Stimulated activated CD8-positive, alpha-beta memory T cell treated with anti-CD3 and anti-CD28 coated beads, Interleukin-12 subunit alpha, Interleukin-12 subunit beta, amount 100 ng/mL, for 4 hours (primary cell): ENCODE results near the gene CXCL14.

ENCODE experiments used
- DNase-seq: peaks from one replicate; pipeline ENCODE4 v3.0.0-alpha.2; 2020; ENCODE audit warnings: low read depth

The CXCL14 gene

DNA sequence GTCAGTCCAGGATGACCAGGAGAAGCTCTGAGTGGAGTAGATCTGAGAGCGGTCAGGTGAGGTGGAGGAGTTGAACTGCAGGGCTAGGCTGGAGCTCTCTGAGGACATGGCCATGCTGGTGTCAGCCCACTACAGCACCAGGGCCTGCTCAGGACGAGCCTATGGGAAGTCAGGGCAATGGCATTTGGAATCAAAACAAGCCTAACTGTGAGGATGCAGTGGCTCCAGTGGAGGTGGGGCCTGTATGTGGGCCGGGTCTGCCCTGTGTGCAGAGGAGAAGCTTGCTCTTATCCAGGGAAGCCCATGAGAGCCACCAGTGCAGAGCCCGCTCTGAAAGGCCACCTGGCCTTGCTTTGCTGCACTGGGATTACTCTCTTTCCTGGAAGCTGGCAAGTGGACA is 11.1 kb downstream of the CXCL14 start:
- DNase-seq: no peak

- no peak for DNase-seq
Observed at GRCh38 chr5:135566422-135567400, 12.1 kb downstream of the CXCL14 start.

GRCh38 chr5:135565725-135566421 is 12.9 kb downstream of the CXCL14 start:
- peak; percentile 17 for DNase-seq

GRCh38 chr5:135565266-135565665 is 13.5 kb downstream of the CXCL14 start:
- no peak for DNase-seq

DNA sequence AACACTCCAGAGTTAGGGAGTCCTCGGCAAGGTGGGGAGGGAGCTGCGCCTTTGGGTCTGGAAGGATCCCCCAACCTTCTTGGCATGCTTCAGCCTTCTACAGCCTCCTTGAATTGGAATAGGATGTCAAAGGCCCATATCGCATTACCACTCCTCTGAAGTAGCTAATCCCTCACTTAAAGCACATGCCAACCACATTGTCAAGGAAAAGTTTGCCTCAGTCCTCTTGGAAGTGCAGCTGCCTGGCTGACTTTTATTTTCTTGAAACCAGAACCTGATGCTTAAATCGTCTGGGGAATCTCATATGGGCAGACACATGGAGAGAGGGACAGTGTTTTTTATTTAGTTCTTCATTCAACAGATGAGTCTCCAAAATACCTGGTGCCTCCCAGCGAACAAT is 14.5 kb downstream of the CXCL14 start:
- no peak for DNase-seq

GRCh38 chr5:135561266-135561665 is 17.5 kb downstream of the CXCL14 start:
- DNase-seq: no peak

DNA sequence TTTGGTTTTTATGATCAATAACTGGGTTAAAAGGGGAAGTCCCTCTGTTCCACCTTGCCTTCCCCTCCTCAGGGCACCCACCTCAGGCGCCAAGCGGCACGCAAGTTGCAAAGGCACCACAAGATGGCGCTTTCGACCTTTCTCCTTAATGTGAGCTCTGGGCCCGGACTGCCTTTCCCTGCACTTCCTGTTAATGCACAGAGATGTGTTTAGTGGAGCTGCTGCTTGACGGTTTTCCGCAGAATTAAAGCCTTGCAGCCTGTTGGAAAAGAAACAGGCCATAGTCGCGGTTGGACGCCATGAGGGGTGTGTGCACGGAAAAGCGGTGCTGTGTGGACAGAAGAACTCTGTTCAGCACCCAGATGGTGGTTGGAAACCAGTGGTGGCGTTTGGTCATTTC is 17.9 kb downstream of the CXCL14 start:
- peak; percentile 10 for DNase-seq

DNA sequence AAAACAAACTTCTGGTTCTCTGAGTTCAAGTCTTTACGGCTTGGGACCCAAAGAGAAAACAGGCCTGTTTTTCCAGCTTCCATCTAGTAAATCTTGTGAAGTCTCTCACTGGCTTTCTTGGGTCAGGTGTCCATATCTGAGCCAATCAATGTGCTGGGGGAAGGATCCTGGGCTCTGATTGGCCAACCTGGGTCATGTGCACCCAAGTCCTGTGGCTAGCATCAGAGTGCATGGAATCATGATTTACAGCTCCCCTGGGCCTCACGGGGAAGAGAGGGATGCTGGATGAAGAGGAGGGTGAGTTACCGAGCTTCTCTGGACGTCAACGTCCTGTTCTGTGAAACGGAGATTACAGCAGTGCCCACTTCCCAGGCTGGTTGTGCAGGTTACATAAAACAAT is 19.4 kb downstream of the CXCL14 start:
- no peak for DNase-seq

- no peak for DNase-seq
Observed at GRCh38 chr5:135557076-135557838, 21.5 kb downstream of the CXCL14 start.

DNA sequence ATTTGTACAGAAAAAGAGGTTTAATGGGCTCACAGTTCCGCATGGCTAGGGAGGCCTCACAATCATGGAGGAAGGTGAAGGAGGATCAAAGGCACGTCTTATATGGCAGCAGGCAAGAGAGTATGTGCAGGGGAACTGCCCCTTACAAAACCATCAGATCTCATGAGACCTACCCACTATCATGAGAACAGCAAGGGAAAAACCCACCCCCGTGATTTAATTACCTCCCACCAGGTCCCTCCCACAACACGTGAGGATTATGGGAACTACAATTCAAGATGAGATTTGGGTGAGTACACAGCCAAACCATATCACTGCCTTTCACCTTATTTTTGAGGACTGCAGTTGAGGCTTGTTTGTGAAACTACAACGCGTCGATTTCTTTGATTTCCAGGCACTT is 22.2 kb downstream of the CXCL14 start:
- no peak for DNase-seq

DNA sequence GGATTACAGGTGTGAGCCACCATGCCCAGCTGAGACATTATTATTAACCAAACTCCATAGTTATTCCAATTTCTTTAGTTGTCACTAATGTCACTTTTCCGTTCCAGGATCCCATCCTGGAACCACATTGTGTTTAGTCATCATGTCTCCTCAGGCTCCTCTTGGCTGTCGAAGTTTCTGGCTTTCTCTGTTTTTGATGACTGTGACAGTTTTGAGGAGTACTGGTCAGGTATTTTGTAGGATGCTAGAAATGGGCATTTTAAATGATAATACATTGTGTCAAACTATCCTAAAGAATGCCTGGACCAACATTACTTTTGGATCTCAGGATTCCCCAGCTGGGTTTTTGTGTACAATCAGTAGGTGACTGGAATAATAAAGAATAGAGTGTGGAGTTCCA is 23.3 kb downstream of the CXCL14 start:
- no peak for DNase-seq

DNA sequence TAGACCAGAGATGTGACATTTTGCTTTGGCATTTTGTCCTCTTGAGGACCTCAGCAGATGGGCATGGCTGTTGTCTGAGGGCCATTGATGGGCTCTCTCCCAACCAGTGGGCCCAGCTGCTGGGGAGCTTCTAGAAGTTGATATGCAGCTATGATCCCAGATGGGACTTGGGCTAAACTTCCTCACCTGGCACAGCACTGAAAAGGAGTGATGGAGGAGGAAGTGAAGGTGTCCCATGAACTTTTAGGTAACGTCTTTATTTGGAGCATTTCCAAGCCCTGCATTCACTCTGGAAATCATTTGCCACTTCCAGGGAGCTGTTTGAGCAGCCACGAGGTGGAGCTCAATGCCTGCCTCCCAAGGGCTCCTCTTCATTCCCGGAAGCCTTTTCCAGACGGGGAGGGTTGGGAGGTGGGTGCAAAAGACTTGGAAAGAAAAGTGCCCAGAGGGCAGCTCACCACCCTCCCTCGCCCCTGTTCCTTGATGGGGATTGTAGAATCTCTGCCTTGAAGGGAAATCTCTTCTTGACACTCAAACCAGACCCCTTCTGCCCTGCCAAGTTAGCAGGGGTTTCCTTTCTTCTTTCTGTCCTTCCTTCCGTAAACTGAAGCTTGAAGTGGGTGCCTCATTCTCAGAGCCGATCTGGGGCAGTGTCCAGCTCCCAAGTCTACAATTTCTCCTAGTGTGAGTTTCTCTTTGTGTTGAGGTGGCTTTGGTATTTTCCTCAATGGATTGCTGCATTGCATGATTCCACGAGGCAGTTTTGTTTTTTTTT is 24.9 kb downstream of the CXCL14 start:
- DNase-seq: no peak

GRCh38 chr5:135551593-135552447 is 27.0 kb downstream of the CXCL14 start:
- no peak for DNase-seq

GRCh38 chr5:135549413-135549812 is 29.4 kb downstream of the CXCL14 start:
- DNase-seq: no peak

- DNase-seq: no peak
Observed at GRCh38 chr5:135547590-135548254, 31.1 kb downstream of the CXCL14 start.

GRCh38 chr5:135546912-135547311 is 31.9 kb downstream of the CXCL14 start:
- no peak for DNase-seq

DNA sequence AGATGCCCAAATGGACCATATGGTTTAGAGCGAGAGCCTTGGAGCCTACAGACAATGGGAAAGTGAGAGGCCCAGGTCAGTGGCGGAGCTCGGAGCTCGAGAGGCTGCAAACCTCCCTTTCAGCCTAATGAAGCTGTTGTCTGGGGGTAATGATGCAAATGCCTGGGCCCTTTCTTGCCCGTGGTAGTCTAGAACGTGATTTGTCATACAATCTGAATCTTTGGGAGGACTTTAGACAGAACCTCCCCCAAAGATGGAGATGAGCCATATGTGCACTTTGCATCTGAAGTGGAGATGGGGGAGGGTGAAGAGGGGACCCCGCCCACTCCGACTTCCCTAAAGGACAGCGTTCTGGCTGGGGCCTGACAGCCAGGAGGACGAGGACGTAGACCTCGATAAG is 32.7 kb downstream of the CXCL14 start:
- no peak for DNase-seq

DNA sequence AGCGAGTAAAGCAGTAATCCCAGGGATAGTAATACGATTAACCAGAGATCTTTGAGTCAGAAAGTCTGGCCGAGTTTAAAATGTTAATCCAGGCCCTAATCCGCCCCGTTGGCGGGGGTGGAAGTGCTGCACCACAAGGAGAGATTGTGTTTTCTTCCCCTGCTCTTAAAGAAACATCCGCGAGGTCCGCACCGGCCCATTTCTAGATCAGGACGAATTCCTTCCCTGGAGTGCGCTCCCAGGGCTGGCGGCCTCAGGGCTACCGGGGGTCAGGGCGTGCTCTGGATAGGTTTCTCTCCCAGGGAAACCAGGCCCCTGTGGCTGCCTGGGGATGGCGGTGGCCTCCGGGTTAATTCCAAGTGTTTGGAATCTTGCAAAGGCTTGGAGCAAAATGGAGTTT is 33.7 kb downstream of the CXCL14 start:
- no peak for DNase-seq

DNA sequence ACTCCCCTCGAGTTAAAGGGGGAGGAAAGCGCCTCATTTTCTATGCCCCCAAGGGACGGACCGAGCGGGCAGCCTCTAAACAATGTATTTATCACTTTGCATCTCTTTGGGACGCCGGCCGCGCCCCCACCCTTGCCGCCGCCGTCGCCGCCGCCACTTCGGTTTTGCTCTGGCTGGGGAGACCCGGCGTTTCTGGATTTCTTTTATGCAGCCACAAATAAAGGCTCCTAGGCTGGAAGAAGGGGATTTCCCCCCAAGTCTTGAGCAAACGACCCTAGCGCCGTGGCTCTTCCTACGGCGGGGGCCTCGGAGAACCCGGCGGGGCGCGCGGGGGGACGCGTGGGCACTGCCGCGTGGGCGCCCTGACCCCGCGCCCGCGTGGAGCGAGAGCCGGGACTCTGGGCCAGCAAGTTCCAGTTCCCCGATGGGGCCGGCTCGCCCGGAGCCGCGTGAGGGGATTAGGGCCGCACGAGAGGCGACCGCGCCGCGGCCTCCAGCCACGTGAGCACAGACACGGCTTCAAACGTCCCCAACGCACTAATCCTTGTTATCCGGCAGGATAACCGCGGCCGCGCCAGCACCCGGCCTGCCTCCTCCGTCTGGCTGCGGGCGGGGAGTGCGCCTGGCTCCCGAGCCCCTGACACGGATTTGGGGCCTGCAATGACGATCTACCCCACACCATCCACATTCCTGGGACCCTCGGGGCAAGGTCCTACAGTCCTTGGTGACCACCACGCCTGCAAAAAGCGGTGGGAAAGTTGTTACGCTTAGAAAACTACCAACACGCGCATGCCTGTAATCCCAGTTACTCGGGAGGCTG is 35.1 kb downstream of the CXCL14 start:
- no peak for DNase-seq
